Muscle of arm (tissue), 12 donors: ENCODE data around the gene HEG1. TPM values are rescaled to one million over a fixed set of nuclear protein-coding genes. Genes with fewer than 3 reads are reported as not detected.

ENCODE experiments used
- DNase-seq: peaks from one replicate; pipeline ENCODE4 v3.0.0-alpha.2; 2013
- polyA plus RNA-seq, 12 donors: library from polyadenylated mRNA; unstranded; fragments of 120-200 nt; gene quantifications; one replicate each; pipeline ENCODE4 v1.2.1, GENCODE V29; 2013; ENCODE audit not compliant: insufficient read length in 12 of 12

HEG1 gene
- polyA plus RNA-seq, 12 donors, result 25.5 to 46.1 (median 33.2) TPM; not detected in 1

DNA sequence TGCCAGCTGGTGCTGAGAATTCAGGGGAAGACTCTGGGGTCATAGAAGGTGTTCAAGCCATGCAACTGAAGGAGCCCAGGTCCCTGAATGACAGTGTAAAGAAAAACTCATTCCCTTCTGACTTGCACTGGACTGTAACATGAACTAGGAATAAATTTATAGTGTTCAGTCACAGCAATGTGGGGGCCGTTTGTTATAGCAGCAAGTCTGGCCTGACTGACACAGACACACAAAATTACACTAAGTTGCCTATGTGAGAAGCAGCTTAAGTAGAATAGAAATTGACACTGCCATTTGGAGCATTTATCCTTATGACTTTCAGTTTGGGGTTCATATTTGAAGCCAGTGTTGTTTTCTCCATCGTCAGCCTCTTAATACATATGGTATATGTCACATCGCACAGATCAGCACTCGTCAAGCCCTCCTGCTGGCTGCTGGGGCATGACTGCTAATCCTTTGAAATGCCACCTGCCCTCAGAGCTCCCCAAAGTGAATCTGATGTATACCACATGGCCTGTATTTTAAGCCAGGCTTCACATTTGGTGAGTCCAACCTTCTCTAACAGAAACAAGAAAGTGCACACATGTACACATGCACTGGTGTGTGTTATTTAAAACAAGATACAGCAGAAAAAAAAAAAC is 17.1 kb upstream of the HEG1 start:
- no peak for DNase-seq

GRCh38 chr3:125072301-125072700 is 16.5 kb upstream of the HEG1 start:
- DNase-seq, result no peak

GRCh38 chr3:125069968-125070745 is 14.4 kb upstream of the HEG1 start:
- no peak for DNase-seq

DNA sequence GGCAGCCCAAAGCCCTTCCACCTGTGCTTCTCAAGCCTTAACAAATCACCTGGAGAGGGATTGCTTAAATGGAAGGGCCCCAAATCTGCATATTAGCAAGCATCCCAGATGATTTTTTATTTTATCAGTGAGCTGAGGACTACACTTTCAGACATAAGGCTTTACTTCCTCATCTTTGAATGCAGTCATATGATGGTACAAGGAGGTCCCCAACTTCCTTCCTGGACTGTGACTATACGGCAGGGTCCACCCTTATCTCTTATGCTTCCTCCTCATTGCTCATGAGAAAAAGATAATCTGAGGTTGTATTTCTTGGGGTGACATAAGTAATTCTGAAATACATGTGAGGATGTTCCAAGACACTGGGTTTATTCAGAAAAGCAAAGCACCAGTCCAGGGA is 13.7 kb upstream of the HEG1 start:
- no peak for DNase-seq

DNA sequence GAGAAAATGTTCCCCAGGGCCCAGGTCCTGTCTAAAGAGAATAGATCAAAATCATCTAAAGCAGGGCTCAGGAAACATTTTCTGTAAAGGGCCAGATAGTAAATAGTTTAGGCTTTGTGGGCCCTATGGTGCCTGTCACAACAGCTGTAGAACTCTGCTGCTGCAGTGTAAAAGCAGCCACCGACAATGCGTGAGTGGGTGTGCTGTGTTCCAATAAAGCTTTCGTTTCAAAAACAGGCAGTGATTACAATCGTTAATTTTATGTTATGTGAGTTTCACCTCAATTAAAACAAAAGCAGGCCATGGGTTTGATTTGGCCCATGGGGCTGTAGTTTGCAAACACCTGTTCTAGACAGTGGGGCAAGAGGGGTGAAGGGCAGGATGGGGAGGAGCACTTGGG is 12.5 kb upstream of the HEG1 start:
- no peak for DNase-seq

DNA sequence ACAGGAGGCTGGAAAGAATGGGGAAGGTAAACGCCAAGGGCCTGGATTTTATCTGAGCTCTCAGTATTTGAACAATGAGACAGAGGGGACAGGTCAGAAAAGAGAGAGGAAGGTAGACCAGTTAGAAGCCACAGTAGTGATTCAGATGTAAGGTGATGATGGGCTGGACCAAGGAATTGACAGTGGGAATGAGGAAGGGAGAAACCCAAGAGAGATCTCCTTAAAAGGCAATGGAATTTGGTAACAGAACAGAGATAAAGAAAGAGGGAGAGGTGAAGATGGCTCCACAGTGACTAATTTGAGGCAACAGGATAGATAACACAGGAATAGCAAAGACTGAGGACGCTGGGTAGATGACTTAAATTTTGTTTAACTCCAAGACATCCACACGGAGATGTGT is 11.4 kb upstream of the HEG1 start:
- DNase-seq, result no peak

DNA sequence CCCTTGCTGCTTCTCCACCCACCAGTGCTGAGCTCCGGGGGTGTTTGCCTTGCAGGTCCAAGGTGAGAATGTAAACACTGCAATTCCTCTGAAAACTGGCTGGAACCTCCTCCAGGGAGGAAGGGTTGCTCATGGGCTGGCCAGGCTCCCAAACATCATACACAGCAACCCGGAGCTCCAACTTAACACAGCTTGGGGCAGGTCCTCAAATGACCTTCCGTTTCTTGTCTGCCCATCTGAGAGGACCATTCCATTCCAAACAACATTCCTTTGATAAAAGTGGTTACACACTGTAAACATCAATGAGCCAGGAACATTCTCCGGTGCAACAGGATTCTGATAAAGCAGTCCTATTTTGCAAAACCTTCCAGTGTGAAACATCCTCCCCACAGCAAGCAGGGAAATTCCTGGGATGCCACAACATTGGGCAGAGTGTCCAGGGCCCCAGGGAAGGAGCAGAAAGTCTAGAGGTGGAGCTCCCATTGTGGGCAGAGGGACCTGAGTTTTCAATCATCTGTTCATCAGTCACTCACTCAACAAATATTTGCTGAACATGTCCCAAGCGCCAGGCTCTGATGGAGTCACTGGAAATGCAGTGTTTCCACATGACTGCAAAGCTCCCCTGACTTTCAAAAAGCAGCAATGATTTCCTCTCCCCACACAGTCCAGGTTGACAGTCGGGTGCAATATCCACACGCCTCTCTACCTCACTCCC is 7.3 kb upstream of the HEG1 start:
- no peak for DNase-seq

- no peak for DNase-seq
These were observed 5.8 kb upstream of the HEG1 start for GRCh38 chr3:125061646-125062045.

DNA sequence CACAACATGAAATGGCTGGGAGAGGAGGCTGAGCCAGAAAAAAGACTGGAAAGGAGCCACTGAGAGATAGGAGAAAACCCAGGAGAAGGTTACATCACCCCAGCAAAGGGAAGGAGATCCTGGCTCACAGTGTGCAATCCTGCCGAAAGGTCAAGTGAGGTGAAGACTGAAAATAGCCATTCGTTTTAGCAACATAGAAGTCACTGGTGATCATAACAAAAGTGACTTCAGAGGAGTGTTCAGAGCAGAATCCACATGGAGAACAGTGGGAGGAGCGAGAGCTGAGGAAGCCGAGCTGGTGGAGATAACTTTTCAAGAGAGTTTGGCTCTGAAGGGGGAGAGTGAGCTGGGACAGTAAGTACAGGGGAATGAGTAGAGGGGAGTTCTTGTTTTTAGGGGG is 5.4 kb upstream of the HEG1 start:
- peak; percentile 69 for DNase-seq

DNA sequence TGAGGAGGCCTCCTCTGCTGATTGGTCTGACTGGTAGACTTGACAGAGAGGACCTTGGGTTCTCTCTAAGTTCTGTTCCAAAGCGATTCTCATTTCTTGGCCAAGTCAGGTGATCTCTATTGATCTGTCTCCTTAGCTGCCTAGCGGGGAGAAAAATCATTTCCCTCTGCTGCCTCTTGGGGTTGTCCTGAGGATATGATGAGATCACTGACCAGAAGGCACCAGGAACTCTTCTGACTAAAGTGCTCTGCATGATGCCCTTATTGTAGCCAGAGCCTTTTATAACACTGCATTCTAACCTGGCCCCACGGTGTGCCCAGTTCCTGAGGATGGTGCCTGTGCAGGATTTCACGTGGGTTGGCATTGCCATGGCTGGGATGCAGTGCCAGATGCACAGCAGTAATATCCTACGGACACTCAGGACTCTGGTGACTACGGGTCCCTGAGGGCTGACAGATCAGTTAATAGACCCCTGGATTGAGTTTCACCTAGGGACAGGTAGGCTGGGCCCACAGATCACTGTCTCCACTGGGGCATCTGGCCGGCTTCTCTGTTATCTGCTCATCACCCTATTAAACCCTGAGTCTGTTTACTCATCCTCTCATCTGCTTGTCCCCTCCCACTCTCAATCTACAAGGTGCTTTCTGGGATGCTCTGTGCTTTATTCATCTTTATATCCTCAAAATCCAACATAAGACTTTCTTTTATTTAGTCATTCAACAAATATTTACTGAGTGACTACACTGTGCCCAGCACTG is 3.9 kb upstream of the HEG1 start:
- DNase-seq, result no peak

DNA sequence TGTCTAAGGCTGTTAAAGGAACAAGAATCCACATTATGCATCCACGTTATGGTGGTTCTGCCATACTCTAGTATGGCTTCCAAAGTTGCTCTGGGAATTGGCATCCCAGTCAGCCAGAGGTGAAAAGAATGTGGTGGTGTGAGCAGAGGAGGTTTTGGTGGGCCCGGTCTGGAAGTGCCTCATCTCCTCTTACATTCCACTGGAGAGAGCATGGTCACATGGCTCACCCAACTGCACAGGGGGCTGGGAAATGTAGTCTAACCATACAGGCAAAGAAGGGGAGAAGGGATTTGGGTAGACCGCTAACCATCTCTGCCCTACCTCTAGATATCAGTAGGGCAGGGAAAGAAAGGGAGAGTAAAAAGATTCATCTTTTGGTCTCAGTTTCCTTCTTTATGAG is 3.2 kb upstream of the HEG1 start:
- no peak for DNase-seq

GRCh38 chr3:125058529-125058928 is 2.7 kb upstream of the HEG1 start:
- DNase-seq, result no peak

GRCh38 chr3:125057186-125057850 is 1.5 kb upstream of the HEG1 start:
- no peak for DNase-seq

- no peak for DNase-seq
These were observed 375 bp downstream of the HEG1 start for GRCh38 chr3:125055331-125055912.

GRCh38 chr3:125054449-125055329 is 1.1 kb downstream of the HEG1 start:
- no peak for DNase-seq

DNA sequence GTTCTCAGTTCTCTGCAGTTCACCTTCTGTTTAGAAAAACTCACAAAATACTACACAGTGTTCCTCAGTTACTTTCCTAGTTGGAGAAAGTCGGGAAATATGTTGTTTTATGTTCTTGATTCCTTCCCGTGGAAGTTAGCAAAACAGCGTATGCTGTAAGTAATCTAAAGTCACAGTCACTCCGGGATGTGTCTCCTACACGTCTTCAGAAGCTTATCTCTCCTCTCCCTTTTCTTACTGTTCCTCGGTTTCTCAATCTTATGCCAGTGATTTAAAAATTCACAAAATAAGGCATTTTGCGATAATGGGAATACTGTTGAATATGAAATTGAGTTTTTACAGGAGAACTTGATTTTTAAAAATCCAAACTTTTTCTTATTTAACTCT is 1.7 kb downstream of the HEG1 start:
- no peak for DNase-seq

DNA sequence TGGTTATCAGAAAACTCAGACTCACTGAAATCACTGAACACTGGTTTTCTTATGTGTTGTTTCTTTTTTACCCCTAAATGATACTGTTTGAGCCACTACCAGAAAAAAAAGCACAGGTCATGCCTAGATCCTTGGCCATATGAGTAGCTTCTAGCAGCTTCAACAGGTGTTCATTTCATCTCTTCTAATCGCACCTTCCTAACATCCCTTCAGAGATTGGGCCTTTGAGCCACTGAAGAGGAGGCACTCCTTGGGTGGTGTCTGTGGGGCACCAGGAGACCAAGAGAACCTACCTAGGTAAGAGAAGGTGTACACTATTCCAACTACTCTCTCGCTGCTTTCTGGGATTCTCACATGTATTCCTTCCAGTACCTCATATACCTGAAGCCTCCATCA is 2.5 kb downstream of the HEG1 start:
- DNase-seq, result no peak

GRCh38 chr3:125052624-125053303 is 3.0 kb downstream of the HEG1 start:
- no peak for DNase-seq

DNA sequence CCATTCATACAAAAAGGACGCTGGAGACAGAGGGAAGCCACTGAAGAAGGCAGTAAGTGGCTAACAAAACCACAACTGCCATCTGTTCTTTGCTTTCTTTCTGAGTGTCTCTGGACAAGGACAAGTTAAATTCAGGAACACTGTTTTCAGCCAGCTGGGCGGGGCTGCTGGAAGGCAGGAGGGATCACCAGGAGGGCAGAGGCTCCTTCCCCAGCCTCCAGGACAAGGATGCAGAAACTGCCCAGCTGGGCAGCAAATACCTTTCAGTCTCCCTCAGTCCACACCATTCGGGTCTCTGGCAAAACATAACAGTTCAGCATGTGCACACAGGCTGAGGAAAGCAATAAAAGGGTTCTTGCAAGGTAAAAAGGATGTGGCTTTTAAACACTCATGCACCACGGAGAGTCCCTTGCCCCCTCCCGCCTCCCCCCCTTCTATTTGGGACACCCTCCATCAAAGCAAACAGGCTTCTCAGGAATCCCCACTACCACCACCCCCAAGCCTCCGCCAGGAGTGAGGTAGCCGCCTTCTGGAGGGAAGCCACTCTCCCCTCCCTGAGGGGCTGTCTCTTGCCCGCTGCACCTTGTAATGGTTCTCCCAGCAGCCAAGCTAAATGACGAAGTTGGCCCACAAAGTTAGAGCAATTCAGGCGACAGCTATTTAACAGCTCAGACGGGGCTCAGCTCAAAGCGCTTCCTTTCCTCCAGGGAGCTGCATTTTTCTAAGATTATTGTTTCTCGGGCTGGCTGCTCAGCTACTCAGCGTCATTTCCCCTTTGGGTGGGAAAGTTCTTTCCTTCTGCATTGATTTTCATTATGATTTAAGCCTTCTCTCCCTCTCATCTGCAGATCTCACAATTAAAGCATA is 3.8 kb downstream of the HEG1 start:
- no peak for DNase-seq
